ENCODE data around the gene VMAC.
A peak's percentile ranks its signal among the peaks of the same experiment; 100 is the strongest.
"Not testable (repeated sequence)": the region's sequence is repeated elsewhere in the genome, so short reads cannot be mapped to it uniquely, and the experiment has no call there.

VMAC gene

DNA sequence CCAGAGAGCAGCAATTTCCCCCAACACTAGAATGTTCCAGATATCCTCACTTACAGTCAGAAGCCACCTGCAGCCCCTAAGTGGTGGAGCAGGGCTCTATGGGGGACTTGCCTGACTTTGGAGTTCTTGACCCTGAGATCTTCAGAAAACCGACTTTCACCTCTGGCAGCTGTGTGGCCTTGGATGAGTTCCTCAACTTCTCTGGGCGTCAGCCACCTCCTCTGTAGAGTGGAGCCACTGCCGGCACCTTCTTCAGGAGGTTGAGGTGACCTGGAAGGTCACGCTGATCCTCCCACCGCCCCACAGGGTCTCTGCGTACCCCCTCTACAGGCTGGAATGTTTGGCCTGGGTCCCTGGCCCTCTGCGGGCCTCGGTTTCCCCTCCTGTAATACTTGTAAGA lies 27.2 kb upstream of the VMAC start:
- H3K4me1 Mint-ChIP-seq (ENCODE audit: low read depth in 2 of 2): no peaks in the 10 kb centered on the region
- peaks cover 10% of the 10 kb centered on the region for H3K36me3 Mint-ChIP-seq (ENCODE audit: insufficient read depth)
- no peak overlapping the region for H3K4me3 Mint-ChIP-seq
- peaks cover 6 to 39% of the 10 kb centered on the region in 2 donors for H3K27me3 Mint-ChIP-seq
- DNase-seq (no peak), ATAC-seq (replicated peaks) (no peak)
- H3K27ac Mint-ChIP-seq: no peak overlapping the region
- no peaks in the 10 kb centered on the region for H3K9me3 Mint-ChIP-seq

- Mint-ChIP-seq H3K9me3 (no peaks in the 10 kb centered on the region), H3K4me3 (no peak overlapping the region), H3K27me3 (peaks cover 6 to 44% of the 10 kb centered on the region in 2 donors), H3K36me3 (ENCODE audit: insufficient read depth) (peaks cover 10% of the 10 kb centered on the region), H3K4me1 (ENCODE audit: low read depth in 2 of 2) (no peaks in the 10 kb centered on the region), H3K27ac (no peak overlapping the region)
- no peak for ATAC-seq (replicated peaks)
- DNase-seq: no peak
These were observed 26.8 kb upstream of the VMAC start for GRCh38 chr19:5877882-5878281.

- Mint-ChIP-seq H3K9me3 (no peaks in the 10 kb centered on the region), H3K36me3 (ENCODE audit: insufficient read depth) (peaks cover 5% of the 10 kb centered on the region), H3K4me1 (ENCODE audit: low read depth in 2 of 2) (no peaks in the 10 kb centered on the region), H3K27ac (no peak overlapping the region), H3K27me3 (peaks cover 8 to 48% of the 10 kb centered on the region in 2 donors), H3K4me3 (no peak overlapping the region)
- DNase-seq: no peak
- ATAC-seq (replicated peaks): no peak
These were observed 24.5 kb upstream of the VMAC start for GRCh38 chr19:5880196-5880595.

- Mint-ChIP-seq H3K9me3 (no peaks in the 10 kb centered on the region), H3K4me1 (ENCODE audit: low read depth in 2 of 2) (no peaks in the 10 kb centered on the region), H3K4me3 (no peak overlapping the region), H3K36me3 (ENCODE audit: insufficient read depth) (peaks cover 5% of the 10 kb centered on the region), H3K27me3 (peaks cover 13 to 53% of the 10 kb centered on the region in 2 donors), H3K27ac (no peak overlapping the region)
- ATAC-seq (replicated peaks): no peak
- no peak for DNase-seq
These were observed 24.0 kb upstream of the VMAC start for GRCh38 chr19:5880604-5881078.

DNA sequence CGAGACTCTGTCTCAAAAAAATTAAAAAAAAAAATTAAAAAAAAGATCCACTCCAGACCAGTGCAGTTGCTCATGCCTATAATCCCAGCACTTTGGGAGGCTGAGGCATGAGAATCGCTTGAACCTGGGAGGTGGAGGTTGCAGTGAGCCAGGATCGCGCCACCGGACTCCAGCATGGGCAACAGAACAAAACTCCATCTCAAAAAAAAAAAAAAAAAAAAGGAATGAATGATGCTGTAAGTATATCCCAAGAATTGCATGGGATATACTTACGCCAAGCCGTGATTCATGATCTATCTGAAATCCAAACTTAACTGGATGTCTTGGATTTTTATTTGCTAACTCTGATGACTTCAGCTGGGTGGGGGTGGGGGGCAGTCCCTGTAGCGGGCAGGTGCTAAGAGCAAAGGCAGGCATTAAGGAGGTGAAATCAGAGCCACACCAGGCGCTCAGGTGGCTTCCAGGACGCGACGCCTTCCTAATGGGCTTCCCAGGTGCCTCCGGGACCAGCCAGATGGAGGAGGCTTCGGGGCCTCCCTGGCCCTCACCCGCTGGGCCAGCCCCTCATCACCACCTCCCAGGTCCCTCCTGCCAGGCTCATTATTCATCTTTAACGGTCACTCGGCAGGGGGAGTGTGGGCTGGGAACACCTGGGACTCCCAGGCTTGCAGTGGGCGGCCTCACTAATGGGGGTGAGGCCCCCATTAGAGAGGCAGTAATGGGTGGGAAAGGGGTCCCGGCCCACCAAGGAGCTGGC lies 23.0 kb upstream of the VMAC start:
- Mint-ChIP-seq H3K9me3 (no peaks in the 10 kb centered on the region), H3K4me1 (ENCODE audit: low read depth in 2 of 2) (no peaks in the 10 kb centered on the region), H3K27ac (no peak overlapping the region), H3K27me3 (peaks cover 14 to 45% of the 10 kb centered on the region in 2 donors), H3K4me3 (no peak overlapping the region), H3K36me3 (ENCODE audit: insufficient read depth) (no peaks in the 10 kb centered on the region)
- DNase-seq: no peak
- ATAC-seq (replicated peaks): no peak

- Mint-ChIP-seq H3K4me1 (ENCODE audit: low read depth in 2 of 2) (no peaks in the 10 kb centered on the region), H3K36me3 (ENCODE audit: insufficient read depth) (no peaks in the 10 kb centered on the region), H3K27ac (no peak overlapping the region), H3K27me3 (peaks cover 11 to 37% of the 10 kb centered on the region in 2 donors), H3K9me3 (no peaks in the 10 kb centered on the region), H3K4me3 (no peak overlapping the region)
- DNase-seq (no peak), ATAC-seq (replicated peaks) (no peak)
These were observed 22.2 kb upstream of the VMAC start for GRCh38 chr19:5882421-5882968.

DNA sequence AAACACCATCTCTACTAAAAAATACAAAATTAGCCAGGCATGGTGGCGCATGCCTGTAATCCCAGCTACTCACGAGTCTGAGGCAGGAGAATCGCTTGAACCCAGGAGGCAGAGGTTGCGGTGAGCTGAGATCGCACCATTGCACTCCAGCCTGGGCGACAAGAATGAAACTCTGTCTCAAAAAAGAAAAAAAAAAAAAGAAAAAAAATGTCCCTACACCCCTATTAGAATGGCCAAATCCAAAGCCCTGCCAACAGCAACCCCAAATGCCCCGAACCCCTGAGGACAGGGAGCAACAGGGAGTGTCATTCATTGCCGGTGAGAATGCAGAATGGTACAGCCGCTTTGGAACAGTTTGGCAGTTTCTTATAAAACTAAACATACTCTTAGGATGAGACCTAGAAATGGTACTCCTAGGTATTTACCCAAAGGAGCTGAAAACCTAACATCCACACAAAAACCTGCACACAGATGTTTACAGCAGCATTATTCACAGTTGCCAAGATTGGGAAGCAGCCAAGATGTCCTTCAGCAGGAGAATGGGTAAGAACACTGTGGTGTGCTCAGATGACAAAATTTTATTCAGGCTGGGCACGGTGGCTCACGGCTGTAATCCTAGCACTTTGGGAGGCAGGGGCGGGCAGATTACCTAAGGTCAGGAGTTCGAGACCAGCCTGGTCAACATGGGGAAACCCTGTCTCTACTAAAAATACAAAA lies 21.4 kb upstream of the VMAC start:
- ATAC-seq (replicated peaks); DNase-seq; H3K4me3 Mint-ChIP-seq; H3K4me1 Mint-ChIP-seq (ENCODE audit: low read depth in 2 of 2); H3K9me3 Mint-ChIP-seq; H3K36me3 Mint-ChIP-seq (ENCODE audit: insufficient read depth); H3K27ac Mint-ChIP-seq: not testable (repeated sequence)
- peaks cover 7 to 31% of the 10 kb centered on the region in 2 donors for H3K27me3 Mint-ChIP-seq

GRCh38 chr19:5884065-5884811 lies 20.4 kb upstream of the VMAC start:
- not testable (repeated sequence) for DNase-seq; H3K4me1 Mint-ChIP-seq (ENCODE audit: low read depth in 2 of 2); H3K27ac Mint-ChIP-seq; H3K36me3 Mint-ChIP-seq (ENCODE audit: insufficient read depth); ATAC-seq (replicated peaks); H3K4me3 Mint-ChIP-seq; H3K9me3 Mint-ChIP-seq
- peaks cover 7 to 31% of the 10 kb centered on the region in 2 donors for H3K27me3 Mint-ChIP-seq

DNA sequence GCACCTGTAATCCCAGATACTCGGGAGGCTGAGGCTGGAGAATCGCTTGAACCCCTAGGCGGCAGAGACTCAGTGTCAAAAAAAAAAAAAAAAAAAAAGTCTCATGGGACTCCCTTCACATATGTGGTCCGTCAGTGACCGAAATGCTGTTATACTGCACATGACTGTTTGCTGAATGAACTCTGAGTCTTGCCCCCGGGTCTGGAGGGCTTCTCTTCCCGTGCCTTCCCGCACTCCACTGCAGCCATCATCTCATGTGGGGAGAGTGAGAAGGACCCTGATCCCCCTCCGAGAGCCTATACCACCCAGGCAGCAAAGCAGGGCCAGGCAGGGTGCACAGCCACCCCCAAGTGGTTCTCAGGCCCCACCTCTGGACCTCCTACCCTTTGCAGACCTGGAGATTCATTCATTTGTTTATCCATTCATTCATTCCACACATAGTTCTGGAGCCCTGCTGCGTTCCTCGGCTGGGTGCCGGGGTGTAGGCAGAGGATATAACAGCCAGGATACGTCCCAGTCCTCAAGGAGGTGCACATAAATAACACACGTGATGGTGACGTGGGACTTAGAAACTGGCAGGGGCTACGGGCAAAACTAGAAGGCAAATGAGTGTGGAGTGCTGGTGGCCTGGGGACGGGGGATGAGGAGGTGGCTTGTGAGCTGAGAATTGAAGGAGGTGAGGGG lies 15.2 kb upstream of the VMAC start:
- Mint-ChIP-seq H3K4me1 (ENCODE audit: low read depth in 2 of 2) (peaks cover 0 to 4% of the 10 kb centered on the region in 2 donors), H3K4me3 (no peak overlapping the region), H3K36me3 (ENCODE audit: insufficient read depth) (no peaks in the 10 kb centered on the region), H3K27me3 (peaks cover 7 to 9% of the 10 kb centered on the region in 2 donors), H3K27ac (peak overlapping the region in 1 of 2 donors; percentile 44), H3K9me3 (no peaks in the 10 kb centered on the region)
- no peak for DNase-seq
- no peak for ATAC-seq (replicated peaks)

DNA sequence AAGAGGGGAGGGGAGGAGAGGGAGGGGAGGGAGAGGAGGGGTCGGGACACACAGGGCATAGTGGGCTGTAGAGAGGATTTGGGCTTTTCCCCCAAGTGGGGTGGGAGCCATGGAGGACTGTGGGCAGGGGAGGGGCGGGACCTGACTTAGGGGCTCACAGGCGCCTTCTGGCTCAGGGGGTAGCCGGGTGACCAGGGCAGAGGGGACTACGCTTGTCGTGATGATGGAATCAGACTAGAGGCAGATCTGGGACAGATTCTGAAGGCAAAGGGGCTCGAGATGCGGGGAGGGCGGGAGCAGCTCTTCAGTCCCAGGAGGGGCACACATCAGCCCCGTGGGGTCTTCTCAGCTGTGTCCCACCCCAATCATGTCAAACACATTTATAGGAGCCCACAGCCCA lies 14.6 kb upstream of the VMAC start:
- peak overlapping the region in 1 of 2 donors; percentile 44 for H3K27ac Mint-ChIP-seq
- H3K9me3 Mint-ChIP-seq: no peaks in the 10 kb centered on the region
- H3K27me3 Mint-ChIP-seq: peaks cover 6 to 7% of the 10 kb centered on the region in 2 donors
- no peak for DNase-seq
- no peak for ATAC-seq (replicated peaks)
- H3K4me1 Mint-ChIP-seq (ENCODE audit: low read depth in 2 of 2): peaks cover 0 to 4% of the 10 kb centered on the region in 2 donors
- H3K36me3 Mint-ChIP-seq (ENCODE audit: insufficient read depth): peaks cover 4% of the 10 kb centered on the region
- no peak overlapping the region for H3K4me3 Mint-ChIP-seq

DNA sequence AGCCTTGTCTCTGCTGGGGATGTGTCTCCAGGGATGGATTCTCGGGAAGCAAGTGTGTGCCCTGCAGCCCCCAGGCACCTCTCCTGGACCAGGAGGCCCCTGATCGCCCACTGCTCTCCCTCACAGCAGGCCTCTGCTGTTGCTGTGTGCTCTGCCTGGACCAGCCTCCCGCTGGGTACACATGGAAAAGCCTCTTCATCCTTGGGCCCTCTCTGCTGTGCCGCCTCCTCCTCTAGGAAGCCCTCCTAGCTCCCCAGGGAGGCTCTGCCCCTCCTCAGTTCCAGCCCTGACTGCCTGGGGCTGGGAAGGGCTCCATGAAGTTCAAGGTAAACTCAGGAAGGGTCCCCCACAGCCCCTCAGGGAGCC lies 13.1 kb upstream of the VMAC start:
- no peak overlapping the region for H3K27ac Mint-ChIP-seq
- no peaks in the 10 kb centered on the region for H3K27me3 Mint-ChIP-seq
- ATAC-seq (replicated peaks): no peak

DNA sequence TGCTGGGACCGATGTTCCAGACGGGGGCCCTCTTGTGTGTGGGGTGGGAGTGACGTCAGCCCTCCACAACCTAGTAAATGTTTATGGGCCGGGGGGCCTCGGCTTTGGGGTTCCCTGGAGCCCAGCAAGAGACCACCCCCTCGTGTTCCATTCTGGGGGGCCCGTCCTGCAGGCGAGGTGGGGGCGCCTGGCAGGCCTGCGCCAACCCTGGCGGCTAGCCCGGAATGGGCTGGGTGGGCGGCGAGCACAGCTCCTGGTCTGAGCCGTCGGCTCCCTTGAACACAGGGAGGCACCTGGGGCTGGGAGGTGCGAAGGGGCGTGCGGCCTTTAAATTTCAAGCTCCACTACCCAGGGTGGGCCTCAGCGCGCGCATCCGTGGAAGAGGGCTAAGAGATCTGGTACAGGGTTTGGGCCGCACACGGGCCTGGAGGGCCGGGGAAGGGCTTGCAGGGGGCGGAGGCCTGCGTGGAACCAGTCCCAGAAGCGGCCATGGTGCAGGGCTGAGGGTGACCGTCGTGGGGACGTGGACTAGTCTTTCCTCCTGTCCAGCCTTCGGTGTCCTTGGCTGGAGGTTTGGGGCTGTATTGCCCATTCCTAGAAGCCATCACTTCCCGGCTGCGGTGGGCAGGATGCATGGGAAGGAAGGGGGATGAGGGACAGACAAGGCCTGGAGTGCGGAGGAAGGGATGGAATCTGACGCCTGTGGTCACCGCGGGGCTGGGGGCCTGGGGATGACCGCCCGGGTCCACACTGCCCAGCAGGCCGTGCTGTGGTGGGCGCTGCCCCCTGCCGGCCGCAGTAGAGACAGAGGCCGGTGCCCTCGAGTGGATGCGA lies 12.5 kb upstream of the VMAC start:
- Mint-ChIP-seq H3K4me3 (peak overlapping the region in 1 of 2 donors; percentile 23), H3K4me1 (ENCODE audit: low read depth in 2 of 2) (peaks cover 0 to 6% of the 10 kb centered on the region in 2 donors), H3K27me3 (no peaks in the 10 kb centered on the region), H3K27ac (peak overlapping the region in 1 of 2 donors; percentile 77), H3K9me3 (no peaks in the 10 kb centered on the region), H3K36me3 (ENCODE audit: insufficient read depth) (peaks cover 8% of the 10 kb centered on the region)
- ATAC-seq (replicated peaks) (no peak), DNase-seq (no peak)

More for the DNA sequence above, 13.1 kb upstream of the VMAC start:
- Mint-ChIP-seq H3K9me3 (no peaks in the 10 kb centered on the region), H3K4me3 (peak overlapping the region in 1 of 2 donors; percentile 23), H3K4me1 (ENCODE audit: low read depth in 2 of 2) (peaks cover 0 to 6% of the 10 kb centered on the region in 2 donors), H3K36me3 (ENCODE audit: insufficient read depth) (peaks cover 8% of the 10 kb centered on the region)
- DNase-seq: no peak
